Neural progenitor cell (in vitro differentiated cells): ENCODE results near the gene TEKT3.

Experiments used
- EZH2 ChIP-seq: fragments of 200-600 bp; sonication (generic); IDR thresholded peaks from 2 replicates; pipeline ENCODE4 v1.6.1; 2017; ENCODE audit warnings: antibody characterized with exemption, mild to moderate bottlenecking, moderate library complexity
- EZH2phosphoT487 ChIP-seq: fragments of 200-600 bp; sonication (generic); IDR thresholded peaks from 2 replicates; pipeline ENCODE4 v1.6.1; 2017; ENCODE audit warnings: antibody characterized with exemption
- TF ChIP-seq, protein P1 (sequence below): fragments of 200-600 bp; sonication (generic); IDR thresholded peaks from 2 replicates; pipeline ENCODE4 v1.5.1; 2017; ENCODE audit warnings: antibody characterized with exemption, mild to moderate bottlenecking

GRCh38 chr17:15335446-15335845 is 6.0 kb downstream of the TEKT3 start:
- TF ChIP-seq, protein P1, sequence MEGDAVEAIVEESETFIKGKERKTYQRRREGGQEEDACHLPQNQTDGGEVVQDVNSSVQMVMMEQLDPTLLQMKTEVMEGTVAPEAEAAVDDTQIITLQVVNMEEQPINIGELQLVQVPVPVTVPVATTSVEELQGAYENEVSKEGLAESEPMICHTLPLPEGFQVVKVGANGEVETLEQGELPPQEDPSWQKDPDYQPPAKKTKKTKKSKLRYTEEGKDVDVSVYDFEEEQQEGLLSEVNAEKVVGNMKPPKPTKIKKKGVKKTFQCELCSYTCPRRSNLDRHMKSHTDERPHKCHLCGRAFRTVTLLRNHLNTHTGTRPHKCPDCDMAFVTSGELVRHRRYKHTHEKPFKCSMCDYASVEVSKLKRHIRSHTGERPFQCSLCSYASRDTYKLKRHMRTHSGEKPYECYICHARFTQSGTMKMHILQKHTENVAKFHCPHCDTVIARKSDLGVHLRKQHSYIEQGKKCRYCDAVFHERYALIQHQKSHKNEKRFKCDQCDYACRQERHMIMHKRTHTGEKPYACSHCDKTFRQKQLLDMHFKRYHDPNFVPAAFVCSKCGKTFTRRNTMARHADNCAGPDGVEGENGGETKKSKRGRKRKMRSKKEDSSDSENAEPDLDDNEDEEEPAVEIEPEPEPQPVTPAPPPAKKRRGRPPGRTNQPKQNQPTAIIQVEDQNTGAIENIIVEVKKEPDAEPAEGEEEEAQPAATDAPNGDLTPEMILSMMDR: no peak
- no peak for TF ChIP-seq EZH2
- TF ChIP-seq EZH2phosphoT487: no peak
